Body of pancreas (tissue), 4 donors: ENCODE results near the gene UBE2E2. TPM values are rescaled to one million over a fixed set of nuclear protein-coding genes. Genes with fewer than 3 reads are reported as not detected.

Source experiments
- ATAC-seq: fragments of 150-250 bp; one replicate; pipeline ENCODE4 v1.9.1; 2016
- DNase-seq, 4 donors: peaks; one replicate each; pipeline ENCODE4 v3.0.0-alpha.2; 2019
- H3K27ac ChIP-seq, 4 donors: fragments of 200-600 bp; sonication (generic); 1 replicate in 3 of 4; 2 replicates in 1 of 4; pipeline versions ENCODE4 v1.5.1 to v1.6.1; 2016 to 2019; ENCODE audit warnings: mild to moderate bottlenecking in 1 of 4, mixed read lengths in 1 of 4, moderate library complexity in 1 of 4
- H3K27me3 ChIP-seq, 2 donors: fragments of 200-600 bp; sonication (generic); one replicate each; pipeline ENCODE4 v1.6.0; 2016; ENCODE audit warnings: mild to moderate bottlenecking in 1 of 2
- H3K36me3 ChIP-seq, 2 donors: fragments of 200-600 bp; sonication (generic); replicated peaks in 1 of 2; 2 replicates each; pipeline ENCODE4 v1.5.1; 2016; ENCODE audit warnings: low read depth in 2 of 2; ENCODE audit not compliant: insufficient read depth in 1 of 2
- H3K4me1 ChIP-seq: fragments of 200-600 bp; sonication (generic); one replicate; pipeline ENCODE4 v1.6.0; 2016
- H3K4me3 ChIP-seq, 2 donors: fragments of 200-600 bp; sonication (generic); 1 replicate in 1 of 2; 2 replicates in 1 of 2; pipeline ENCODE4 v1.5.1; 2016 to 2019
- H3K9me3 ChIP-seq, 3 donors: fragments of 200-600 bp; sonication (generic); 1 replicate in 2 of 3; 2 replicates in 1 of 3; pipeline ENCODE4 v1.5.1; 2016
- POLR2A ChIP-seq, 3 donors: fragments of 450-650 bp; IDR thresholded peaks; one replicate each; pipeline ENCODE4 v1.6.1; 2016; ENCODE audit warnings: antibody characterized with exemption in 3 of 3, mild to moderate bottlenecking in 2 of 3
- WGBS, 2 donors: methylation state at CpG; one replicate each; pipeline ENCODE4 v1.1.5; 2017; 5-methylcytosine and 5-hydroxymethylcytosine counted together
- intact Hi-C: fragments of 100-400 bp; cut with DNase I; formaldehyde crosslinking; loops from one replicate; pipeline ENCODE4 v1.15.1; 2023
- total RNA-seq, 2 donors: library from RNA; depleted of rRNA; stranded (reverse); fragments of >200 nt; gene quantifications; one replicate each; pipeline ENCODE4 v1.1.0, GENCODE V29; 2016
- TF ChIP-seq, protein P1 (sequence below), 7 experiments: fragments of 450-650 bp in 4 of 7; fragments of 200-600 bp in 3 of 7; sonication (generic) in 3 of 7; IDR thresholded peaks; one replicate each; pipeline ENCODE4 v1.5.1; 2016 to 2019; ENCODE audit warnings: antibody characterized with exemption in 7 of 7

The UBE2E2 gene
- total RNA-seq, 2 donors from 2014 or later: 7.8 to 23.7 TPM

DNA sequence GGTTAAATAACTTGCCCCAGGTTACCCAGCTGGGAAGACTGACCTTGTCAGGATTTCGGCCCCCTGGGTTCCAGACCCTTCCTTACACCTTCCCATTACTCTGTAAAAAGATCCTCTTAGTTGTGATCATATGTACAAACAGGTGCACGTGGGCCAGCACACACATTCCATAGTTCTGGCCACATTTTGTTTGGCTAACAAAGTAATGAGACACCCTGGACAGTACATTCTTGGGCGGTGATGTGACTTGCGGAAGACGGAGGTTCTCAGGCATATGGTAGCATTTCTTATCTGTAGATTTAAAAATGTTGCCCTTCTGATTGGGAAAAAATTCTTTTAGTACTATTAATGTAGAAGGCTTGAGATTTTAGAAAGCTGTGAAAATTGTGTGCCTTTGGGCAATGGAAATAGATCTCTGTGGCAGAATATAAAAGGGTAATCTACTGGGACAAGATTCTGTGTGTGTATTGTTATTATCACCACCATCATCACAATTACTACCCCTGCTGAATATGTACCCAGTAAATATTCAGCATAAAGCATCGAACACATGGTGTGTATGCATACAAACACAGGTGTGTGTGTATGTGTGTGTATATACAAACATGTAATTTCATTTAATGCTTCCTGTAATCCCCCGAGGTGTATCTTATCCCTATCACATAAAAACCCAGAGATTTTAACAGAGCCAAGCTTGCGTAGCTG lies 397.2 kb downstream of the UBE2E2 start:
- Histone ChIP-seq H3K27me3 (no peaks in the 10 kb centered on the region), H3K4me3 (no peak overlapping the region), H3K4me1 (no peaks in the 10 kb centered on the region), H3K36me3 (no peaks in the 10 kb centered on the region), H3K9me3 (no peaks in the 10 kb centered on the region), H3K27ac (no peak overlapping the region)
- DNase-seq (no peak), ATAC-seq (no peak)
- 72 to 81% methylated on average over 8 of the region's 8 CpGs for WGBS, 2 donors
- TF ChIP-seq, protein P1, sequence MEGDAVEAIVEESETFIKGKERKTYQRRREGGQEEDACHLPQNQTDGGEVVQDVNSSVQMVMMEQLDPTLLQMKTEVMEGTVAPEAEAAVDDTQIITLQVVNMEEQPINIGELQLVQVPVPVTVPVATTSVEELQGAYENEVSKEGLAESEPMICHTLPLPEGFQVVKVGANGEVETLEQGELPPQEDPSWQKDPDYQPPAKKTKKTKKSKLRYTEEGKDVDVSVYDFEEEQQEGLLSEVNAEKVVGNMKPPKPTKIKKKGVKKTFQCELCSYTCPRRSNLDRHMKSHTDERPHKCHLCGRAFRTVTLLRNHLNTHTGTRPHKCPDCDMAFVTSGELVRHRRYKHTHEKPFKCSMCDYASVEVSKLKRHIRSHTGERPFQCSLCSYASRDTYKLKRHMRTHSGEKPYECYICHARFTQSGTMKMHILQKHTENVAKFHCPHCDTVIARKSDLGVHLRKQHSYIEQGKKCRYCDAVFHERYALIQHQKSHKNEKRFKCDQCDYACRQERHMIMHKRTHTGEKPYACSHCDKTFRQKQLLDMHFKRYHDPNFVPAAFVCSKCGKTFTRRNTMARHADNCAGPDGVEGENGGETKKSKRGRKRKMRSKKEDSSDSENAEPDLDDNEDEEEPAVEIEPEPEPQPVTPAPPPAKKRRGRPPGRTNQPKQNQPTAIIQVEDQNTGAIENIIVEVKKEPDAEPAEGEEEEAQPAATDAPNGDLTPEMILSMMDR (IDR thresholded peaks at IDR 0.05): no peak
- no peak for TF ChIP-seq POLR2A (IDR thresholded peaks at IDR 0.05)
- intact Hi-C loops: no loop called here

- no peaks in the 10 kb centered on the region for H3K27me3 ChIP-seq
- no peak overlapping the region for H3K27ac ChIP-seq
- H3K4me1 ChIP-seq: no peaks in the 10 kb centered on the region
- ATAC-seq (no peak), DNase-seq (peak in 1 of 4 donors; percentile 15)
- H3K36me3 ChIP-seq: no peaks in the 10 kb centered on the region
- TF ChIP-seq, protein P1 (IDR thresholded peaks at IDR 0.05): no peak
- TF ChIP-seq POLR2A (IDR thresholded peaks at IDR 0.05): no peak
- WGBS, 2 donors: 70 to 84% methylated on average over 11 of the region's 11 CpGs
- no peaks in the 10 kb centered on the region for H3K9me3 ChIP-seq
- intact Hi-C loops: no loop called here
- no peak overlapping the region for H3K4me3 ChIP-seq
Observed at GRCh38 chr3:23601091-23601822, 398.1 kb downstream of the UBE2E2 start.

- no peak for DNase-seq
Observed at GRCh38 chr3:23602971-23603370, 399.8 kb downstream of the UBE2E2 start.

GRCh38 chr3:23607184-23607847 lies 404.2 kb downstream of the UBE2E2 start:
- DNase-seq (no peak), ATAC-seq (no peak)
- H3K36me3 ChIP-seq: no peaks in the 10 kb centered on the region
- intact Hi-C loops: no loop called here
- H3K4me1 ChIP-seq: peaks cover 7% of the 10 kb centered on the region
- no peak overlapping the region for H3K27ac ChIP-seq
- no peak overlapping the region for H3K4me3 ChIP-seq
- H3K9me3 ChIP-seq: no peaks in the 10 kb centered on the region
- TF ChIP-seq POLR2A (IDR thresholded peaks at IDR 0.05): no peak
- TF ChIP-seq, protein P1 (IDR thresholded peaks at IDR 0.05): no peak
- no peaks in the 10 kb centered on the region for H3K27me3 ChIP-seq
- 65 to 69% methylated on average over 8 of the region's 8 CpGs for WGBS, 2 donors

More at GRCh38 chr3:23602971-23603370, 399.8 kb downstream of the UBE2E2 start:
- no peak overlapping the region for H3K27ac ChIP-seq
- no peaks in the 10 kb centered on the region for H3K4me1 ChIP-seq
- intact Hi-C loops: no loop called here
- H3K27me3 ChIP-seq: no peaks in the 10 kb centered on the region
- H3K36me3 ChIP-seq: no peaks in the 10 kb centered on the region
- 86 to 88% methylated on average over 9 of the region's 9 CpGs for WGBS, 2 donors
- TF ChIP-seq, protein P1 (IDR thresholded peaks at IDR 0.05): no peak
- no peak for TF ChIP-seq POLR2A (IDR thresholded peaks at IDR 0.05)
- H3K4me3 ChIP-seq: no peak overlapping the region
- ATAC-seq: no peak
- H3K9me3 ChIP-seq: no peaks in the 10 kb centered on the region
